Activated naive CD8-positive, alpha-beta T cell (primary cell): ENCODE data around the gene ADIPOR2.
"Not testable (repeated sequence)": the region's sequence is repeated elsewhere in the genome, so short reads cannot be mapped to it uniquely, and the experiment has no call there.

ENCODE experiments used
- H3K27ac Mint-ChIP-seq: one replicate; pipeline ENCODE4 v1.8.0; 2021; ENCODE audit warnings: mixed read lengths
- H3K27me3 Mint-ChIP-seq: one replicate; pipeline ENCODE4 v1.8.0; 2021; ENCODE audit warnings: mixed read lengths
- H3K36me3 Mint-ChIP-seq: one replicate; pipeline ENCODE4 v1.8.0; 2021; ENCODE audit warnings: mixed read lengths
- H3K4me1 Mint-ChIP-seq: one replicate; pipeline ENCODE4 v1.8.0; 2021; ENCODE audit warnings: low read depth, mixed read lengths
- H3K4me3 Mint-ChIP-seq: one replicate; pipeline ENCODE4 v1.8.0; 2021; ENCODE audit warnings: mild to moderate bottlenecking, mixed read lengths
- H3K9me3 Mint-ChIP-seq: one replicate; pipeline ENCODE4 v1.8.0; 2021; ENCODE audit warnings: low read depth, mixed read lengths

Gene ADIPOR2

GRCh38 chr12:1809591-1810190 lies 118.8 kb downstream of the ADIPOR2 start:
- no peak overlapping the region for H3K27ac Mint-ChIP-seq
- H3K9me3 Mint-ChIP-seq: no peaks in the 10 kb centered on the region
- H3K27me3 Mint-ChIP-seq: no peaks in the 10 kb centered on the region
- H3K4me1 Mint-ChIP-seq: peaks cover 12% of the 10 kb centered on the region
- no peaks in the 10 kb centered on the region for H3K36me3 Mint-ChIP-seq
- no peak overlapping the region for H3K4me3 Mint-ChIP-seq

DNA sequence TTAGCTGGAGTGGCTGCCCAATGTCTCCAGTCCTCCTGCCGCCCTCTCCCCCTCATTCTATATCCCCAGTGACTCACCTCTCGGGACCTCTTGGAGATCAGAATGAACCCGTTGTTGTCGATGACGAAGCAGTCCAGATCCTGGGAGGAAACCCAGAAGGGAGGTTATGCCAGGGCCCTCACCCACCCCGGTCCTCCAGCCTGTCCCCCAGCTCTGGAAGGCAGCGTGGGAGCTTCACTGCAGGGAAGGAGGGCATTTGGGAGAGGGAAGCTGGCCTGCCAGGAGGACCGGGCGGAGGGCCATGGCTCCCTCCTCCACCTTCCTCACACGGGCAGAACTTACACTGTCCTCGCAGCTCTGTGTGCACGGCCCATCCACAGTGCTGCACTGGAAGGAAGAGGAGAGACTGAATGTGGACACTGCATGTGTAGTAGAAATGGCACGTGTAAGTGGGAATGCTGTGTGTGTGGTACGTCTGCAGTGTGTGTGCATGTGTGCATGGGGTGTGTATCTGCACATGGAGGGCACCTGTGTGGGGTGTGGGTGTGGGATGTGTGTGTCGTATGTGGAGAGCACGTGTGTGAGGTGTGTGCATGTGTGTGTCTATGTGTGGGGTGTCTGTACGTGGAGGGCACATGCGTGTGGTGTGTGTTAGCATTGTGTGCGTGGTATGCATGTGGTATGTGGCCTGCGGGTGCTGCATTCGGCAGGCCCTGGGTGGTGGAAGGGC lies 119.5 kb downstream of the ADIPOR2 start:
- no peaks in the 10 kb centered on the region for H3K9me3 Mint-ChIP-seq
- H3K4me3 Mint-ChIP-seq: peak overlapping the region; percentile 11
- H3K27me3 Mint-ChIP-seq: no peaks in the 10 kb centered on the region
- no peaks in the 10 kb centered on the region for H3K36me3 Mint-ChIP-seq
- peaks cover 11% of the 10 kb centered on the region for H3K4me1 Mint-ChIP-seq
- peak overlapping the region; percentile 69 for H3K27ac Mint-ChIP-seq

DNA sequence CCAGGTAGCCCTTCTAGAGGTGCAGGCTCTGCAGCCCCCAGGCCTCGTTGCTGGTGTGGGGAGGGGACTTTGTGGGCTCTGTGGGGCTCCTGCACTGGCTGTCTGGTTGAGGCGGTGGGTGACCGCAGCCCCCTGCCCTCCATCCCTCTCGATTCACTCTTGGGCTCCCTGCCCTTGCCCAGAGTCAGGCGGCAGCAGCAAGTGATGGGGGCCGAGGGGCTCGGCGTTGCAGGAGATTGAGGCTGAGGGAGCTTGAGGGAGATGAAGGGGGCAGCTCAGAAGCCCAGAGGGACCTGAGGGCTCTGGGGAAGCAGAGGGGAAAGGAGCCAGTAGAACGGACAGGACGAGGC lies 120.0 kb downstream of the ADIPOR2 start:
- Mint-ChIP-seq H3K27ac (peak overlapping the region; percentile 46), H3K4me1 (peaks cover 11% of the 10 kb centered on the region), H3K36me3 (no peaks in the 10 kb centered on the region), H3K27me3 (no peaks in the 10 kb centered on the region), H3K9me3 (no peaks in the 10 kb centered on the region), H3K4me3 (peak overlapping the region; percentile 51)

DNA sequence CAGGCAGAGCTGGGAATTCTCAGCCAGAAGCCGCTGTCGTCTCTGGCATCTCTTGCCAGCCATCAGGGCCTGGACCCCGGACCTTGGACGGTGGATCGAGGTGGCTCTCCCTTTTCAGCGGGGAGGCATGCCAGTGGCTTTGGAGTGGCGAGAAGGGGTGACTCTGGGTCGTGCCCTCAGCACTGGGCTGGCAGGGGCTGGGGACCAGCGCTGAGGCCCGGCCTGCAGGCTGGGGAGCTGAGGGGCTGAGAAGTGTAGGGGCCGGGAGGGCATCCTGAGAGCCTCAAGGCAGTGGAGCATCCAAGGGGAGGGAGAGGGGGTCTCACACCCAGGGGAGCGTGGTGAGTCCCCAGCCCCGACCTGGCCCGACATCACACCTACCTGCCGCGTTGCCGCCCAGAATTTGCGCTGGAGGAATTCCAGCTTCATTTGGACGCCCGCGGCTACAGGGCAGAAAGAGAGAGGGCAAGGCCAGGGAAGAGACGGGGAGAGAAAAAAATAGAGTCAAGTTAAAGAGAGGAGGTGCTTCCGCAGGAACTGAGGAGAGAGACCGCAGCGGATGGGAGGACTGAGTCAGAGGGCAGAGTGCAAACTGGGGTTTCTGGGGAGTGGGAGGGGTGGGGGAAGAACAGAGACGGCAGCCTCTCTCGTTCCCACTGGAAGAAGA lies 120.5 kb downstream of the ADIPOR2 start:
- H3K4me3 Mint-ChIP-seq: peak overlapping the region; percentile 51
- no peaks in the 10 kb centered on the region for H3K36me3 Mint-ChIP-seq
- peaks cover 11% of the 10 kb centered on the region for H3K4me1 Mint-ChIP-seq
- no peak overlapping the region for H3K27ac Mint-ChIP-seq
- H3K27me3 Mint-ChIP-seq: no peaks in the 10 kb centered on the region
- no peaks in the 10 kb centered on the region for H3K9me3 Mint-ChIP-seq

DNA sequence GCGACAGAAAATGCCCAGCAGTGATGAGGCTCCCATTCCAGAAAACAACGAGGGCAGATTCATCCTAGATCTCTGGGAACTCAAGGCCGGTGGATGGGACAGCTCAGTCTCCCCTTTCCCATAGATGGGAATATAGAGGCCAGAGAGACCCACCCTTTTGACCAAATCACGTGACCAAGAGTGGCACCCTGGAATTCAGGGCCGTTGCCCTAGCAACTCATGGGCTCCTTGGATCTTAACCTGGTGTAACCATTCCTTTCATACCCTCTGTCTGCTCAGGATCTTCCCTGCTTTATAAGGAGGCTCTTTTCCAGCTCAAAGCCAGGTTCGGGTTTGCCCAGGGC lies 121.0 kb downstream of the ADIPOR2 start:
- no peaks in the 10 kb centered on the region for H3K36me3 Mint-ChIP-seq
- no peak overlapping the region for H3K4me3 Mint-ChIP-seq

GRCh38 chr12:1812650-1813302 lies 121.9 kb downstream of the ADIPOR2 start:
- no peaks in the 10 kb centered on the region for H3K27me3 Mint-ChIP-seq
- peaks cover 11% of the 10 kb centered on the region for H3K4me1 Mint-ChIP-seq
- H3K4me3 Mint-ChIP-seq: no peak overlapping the region
- H3K36me3 Mint-ChIP-seq: no peaks in the 10 kb centered on the region
- no peak overlapping the region for H3K27ac Mint-ChIP-seq
- no peaks in the 10 kb centered on the region for H3K9me3 Mint-ChIP-seq

More for the DNA sequence above, 121.0 kb downstream of the ADIPOR2 start:
- H3K4me1 Mint-ChIP-seq: peaks cover 11% of the 10 kb centered on the region
- H3K27me3 Mint-ChIP-seq: no peaks in the 10 kb centered on the region
- H3K9me3 Mint-ChIP-seq: no peaks in the 10 kb centered on the region
- H3K27ac Mint-ChIP-seq: no peak overlapping the region

DNA sequence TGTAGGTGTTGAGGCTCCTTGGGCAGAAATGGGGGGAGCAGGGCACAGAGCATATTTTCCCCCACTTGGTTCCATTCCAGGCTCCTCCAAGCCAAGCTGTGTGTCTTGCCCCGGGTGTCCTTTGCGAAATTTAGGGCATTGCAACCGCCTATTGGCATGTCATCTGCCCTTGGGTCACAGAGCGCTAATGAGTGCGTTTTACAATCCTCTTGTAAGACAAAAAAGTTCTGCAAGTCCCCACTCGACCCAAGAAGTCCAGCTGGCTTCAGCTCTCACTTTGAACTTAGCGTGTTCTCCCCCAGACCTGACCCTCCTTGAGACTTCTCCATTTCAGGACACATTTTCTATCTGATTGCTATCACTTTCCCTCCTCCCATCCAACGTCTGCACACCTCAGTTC lies 123.4 kb downstream of the ADIPOR2 start:
- no peaks in the 10 kb centered on the region for H3K36me3 Mint-ChIP-seq
- no peaks in the 10 kb centered on the region for H3K27me3 Mint-ChIP-seq
- H3K27ac Mint-ChIP-seq: no peak overlapping the region
- H3K4me3 Mint-ChIP-seq: no peak overlapping the region
- H3K4me1 Mint-ChIP-seq: peaks cover 11% of the 10 kb centered on the region
- no peaks in the 10 kb centered on the region for H3K9me3 Mint-ChIP-seq

- Mint-ChIP-seq H3K9me3 (no peaks in the 10 kb centered on the region), H3K36me3 (no peaks in the 10 kb centered on the region), H3K27me3 (peaks cover 6% of the 10 kb centered on the region), H3K4me3 (no peak overlapping the region), H3K4me1 (peaks cover 8% of the 10 kb centered on the region), H3K27ac (no peak overlapping the region)
Observed at GRCh38 chr12:1815108-1815507, 124.2 kb downstream of the ADIPOR2 start.

DNA sequence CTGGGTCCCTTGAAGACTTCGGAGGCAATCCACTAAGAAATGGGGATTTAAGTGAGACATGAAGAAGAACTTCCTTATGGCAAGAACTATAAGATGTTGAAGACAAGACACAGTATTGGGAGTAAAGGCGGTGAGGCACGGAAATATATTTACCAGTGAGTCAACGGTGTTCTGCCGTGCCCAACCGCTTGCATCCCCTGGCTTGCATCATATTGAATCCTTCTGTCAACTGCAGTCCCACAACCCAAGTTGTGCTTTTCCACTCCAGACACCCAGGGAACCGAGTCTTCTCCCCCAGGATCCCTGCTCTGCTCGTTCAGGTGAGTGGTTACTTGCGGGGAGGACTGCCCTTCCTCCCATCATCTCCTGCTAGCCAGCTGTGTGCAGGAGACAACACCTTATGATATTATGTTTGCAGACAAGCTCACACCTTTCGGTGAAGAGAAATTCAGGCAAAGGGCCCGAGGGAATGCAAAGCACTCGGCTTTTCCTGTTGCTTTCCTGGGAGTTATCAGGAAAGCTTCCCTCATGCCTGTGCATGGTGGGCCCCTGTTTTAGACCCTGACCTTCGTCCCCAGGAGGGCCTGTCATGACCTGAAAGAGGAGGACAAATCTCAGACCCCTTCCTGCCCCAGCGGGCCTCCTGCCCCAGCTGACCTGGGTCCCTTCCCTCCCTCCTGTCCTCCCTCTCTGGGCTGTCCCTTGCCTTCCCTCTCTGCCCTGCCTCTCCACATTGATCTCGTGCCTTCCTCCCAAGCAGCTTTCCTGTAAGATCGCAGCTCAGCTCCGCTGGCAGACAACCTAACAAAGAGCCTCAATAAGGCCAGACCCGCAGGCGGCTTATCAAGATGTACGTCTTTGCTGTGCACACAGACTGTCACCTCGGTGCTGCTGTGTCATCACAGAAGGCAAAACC lies 125.2 kb downstream of the ADIPOR2 start:
- H3K27me3 Mint-ChIP-seq: peaks cover 11% of the 10 kb centered on the region
- no peak overlapping the region for H3K4me3 Mint-ChIP-seq
- H3K27ac Mint-ChIP-seq: no peak overlapping the region
- H3K4me1 Mint-ChIP-seq: peaks cover 6% of the 10 kb centered on the region
- H3K9me3 Mint-ChIP-seq: no peaks in the 10 kb centered on the region
- H3K36me3 Mint-ChIP-seq: no peaks in the 10 kb centered on the region

GRCh38 chr12:1816730-1817348 lies 126.0 kb downstream of the ADIPOR2 start:
- H3K36me3 Mint-ChIP-seq: no peaks in the 10 kb centered on the region
- peaks cover 4% of the 10 kb centered on the region for H3K4me1 Mint-ChIP-seq
- H3K9me3 Mint-ChIP-seq: no peaks in the 10 kb centered on the region
- no peak overlapping the region for H3K4me3 Mint-ChIP-seq
- no peak overlapping the region for H3K27ac Mint-ChIP-seq
- H3K27me3 Mint-ChIP-seq: peaks cover 11% of the 10 kb centered on the region

DNA sequence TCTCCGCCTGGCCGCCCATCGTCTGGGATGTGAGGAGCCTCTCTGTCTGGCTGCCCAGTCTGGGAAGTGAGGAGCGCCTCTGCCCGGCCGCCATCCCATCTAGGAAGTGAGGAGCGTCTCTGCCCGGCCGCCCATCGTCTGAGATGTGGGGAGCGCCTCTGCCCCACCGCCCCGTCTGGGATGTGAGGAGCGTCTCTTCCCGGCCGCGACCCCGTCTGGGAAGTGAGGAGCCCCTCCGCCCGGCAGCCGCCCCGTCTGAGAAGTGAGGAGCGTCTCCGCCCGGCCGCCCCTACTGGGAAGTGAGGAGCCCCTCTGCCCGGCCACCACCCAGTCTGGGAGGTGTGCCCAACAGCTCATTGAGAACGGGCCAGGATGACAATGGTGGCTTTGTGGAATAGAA lies 127.1 kb downstream of the ADIPOR2 start:
- not testable (repeated sequence) for H3K27ac Mint-ChIP-seq, H3K9me3 Mint-ChIP-seq
- peaks cover 11% of the 10 kb centered on the region for H3K27me3 Mint-ChIP-seq

DNA sequence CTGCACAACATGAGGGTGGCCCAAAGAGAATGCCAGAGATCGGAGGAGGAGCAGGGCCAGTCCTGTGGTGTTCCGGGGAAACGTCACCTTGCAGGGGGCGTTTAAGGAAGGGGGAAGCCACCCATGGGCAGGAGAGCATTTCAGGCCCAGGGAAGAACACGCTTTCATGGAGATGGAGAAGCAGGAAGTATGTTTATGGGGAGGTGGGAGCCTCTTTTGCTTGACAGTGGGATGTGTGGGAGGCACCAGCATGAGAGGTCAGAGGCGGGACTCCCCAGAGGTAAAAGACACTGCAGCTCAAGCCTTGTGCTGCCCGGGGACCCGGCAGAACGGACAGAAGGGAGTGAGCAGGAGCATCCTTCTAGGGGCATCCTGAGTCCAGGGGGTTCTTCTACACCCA lies 128.2 kb downstream of the ADIPOR2 start:
- no peaks in the 10 kb centered on the region for H3K9me3 Mint-ChIP-seq
- H3K4me1 Mint-ChIP-seq: peaks cover 2% of the 10 kb centered on the region
- no peak overlapping the region for H3K4me3 Mint-ChIP-seq
- H3K27me3 Mint-ChIP-seq: peaks cover 13% of the 10 kb centered on the region
- no peaks in the 10 kb centered on the region for H3K36me3 Mint-ChIP-seq
- H3K27ac Mint-ChIP-seq: no peak overlapping the region

More for the DNA sequence above, 127.1 kb downstream of the ADIPOR2 start:
- not testable (repeated sequence) for H3K36me3 Mint-ChIP-seq, H3K4me1 Mint-ChIP-seq, H3K4me3 Mint-ChIP-seq

DNA sequence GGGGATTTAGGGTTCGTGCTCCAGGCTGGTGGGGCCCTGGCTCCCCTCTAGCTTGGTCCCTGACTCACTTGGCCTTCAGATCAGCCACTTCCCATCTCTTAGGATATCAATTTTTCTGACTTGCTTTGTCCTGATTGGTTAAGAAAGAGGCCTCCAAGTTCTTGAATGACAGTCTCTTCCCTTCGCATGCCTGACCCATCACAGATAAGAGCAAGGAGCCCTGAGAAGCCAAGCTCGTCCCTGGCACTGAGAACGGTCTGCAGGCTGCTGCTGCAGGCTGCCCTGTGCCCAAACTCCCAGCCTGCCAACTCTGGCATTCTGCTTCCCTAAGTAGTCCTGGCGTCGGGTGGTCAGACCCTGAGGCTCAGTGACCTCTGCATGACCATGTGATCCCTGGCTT lies 128.7 kb downstream of the ADIPOR2 start:
- Mint-ChIP-seq H3K36me3 (no peaks in the 10 kb centered on the region), H3K4me3 (no peak overlapping the region), H3K27ac (no peak overlapping the region)

GRCh38 chr12:1820191-1820895 lies 129.5 kb downstream of the ADIPOR2 start, which contains the start of gene LRTM2:
Gene LRTM2 (plus strand): TSS chr12:1820565. CDS start chr12:1828149, 7,584 bp downstream.
- no peaks in the 10 kb centered on the region for H3K9me3 Mint-ChIP-seq
- peaks cover 2% of the 10 kb centered on the region for H3K4me1 Mint-ChIP-seq
- no peak within 1 kb of the TSS for H3K4me3 Mint-ChIP-seq
- H3K27me3 Mint-ChIP-seq: peaks cover 13% of the 10 kb centered on the region
- no peak within 1 kb of the TSS for H3K27ac Mint-ChIP-seq
- no peaks in the 10 kb centered on the region for H3K36me3 Mint-ChIP-seq

More for the DNA sequence above, 128.7 kb downstream of the ADIPOR2 start:
- Mint-ChIP-seq H3K27me3 (peaks cover 13% of the 10 kb centered on the region), H3K4me1 (peaks cover 2% of the 10 kb centered on the region), H3K9me3 (no peaks in the 10 kb centered on the region)
